Peyer's patch (tissue), 4 donors: ENCODE results near the gene LINGO1. TPM values are rescaled to one million over a fixed set of nuclear protein-coding genes. Genes with fewer than 3 reads are reported as not detected.

ENCODE experiments used
- DNase-seq, 3 donors: peaks; one replicate each; pipeline ENCODE4 v3.0.0-alpha.2; 2017 to 2019
- H3K27ac ChIP-seq, 4 donors: fragments of 200-600 bp; sonication (generic); one replicate each; pipeline ENCODE4 v1.5.1; 2016 to 2019
- H3K27me3 ChIP-seq, 2 donors: fragments of 200-600 bp; sonication (generic); one replicate each; pipeline ENCODE4 v1.5.1; 2019
- H3K36me3 ChIP-seq, 3 donors: fragments of 200-600 bp; sonication (generic); one replicate each; pipeline ENCODE4 v1.5.1; 2016 to 2019
- H3K4me1 ChIP-seq, 4 donors: fragments of 200-600 bp; sonication (generic); one replicate each; pipeline ENCODE4 v1.5.1; 2016 to 2019
- H3K4me3 ChIP-seq, 4 donors: fragments of 200-600 bp; sonication (generic); 1 replicate in 3 of 4; 2 replicates in 1 of 4; pipeline ENCODE4 v1.5.1; 2016 to 2019; ENCODE audit warnings: mild to moderate bottlenecking in 1 of 4
- H3K9me3 ChIP-seq, 4 donors: fragments of 200-600 bp; sonication (generic); one replicate each; pipeline ENCODE4 v1.5.1; 2016 to 2019; ENCODE audit warnings: mild to moderate bottlenecking in 1 of 4
- CTCF ChIP-seq, 6 experiments: fragments of 450-650 bp in 4 of 6; fragments of 200-600 bp in 2 of 6; sonication (generic) in 1 of 6; IDR thresholded peaks; one replicate each; pipeline ENCODE4 v1.5.1; 2017 to 2019; ENCODE audit warnings: antibody characterized with exemption in 6 of 6, mild to moderate bottlenecking in 3 of 6, moderate library complexity in 1 of 6
- POLR2A ChIP-seq, 2 donors: fragments of 450-650 bp; IDR thresholded peaks; one replicate each; pipeline ENCODE4 v1.5.1; 2017; ENCODE audit warnings: antibody characterized with exemption in 2 of 2, mild to moderate bottlenecking in 2 of 2, moderate library complexity in 2 of 2
- total RNA-seq, 4 donors: library from RNA; depleted of rRNA; stranded (reverse); fragments of >200 nt; gene quantifications; one replicate each; pipeline ENCODE4 v1.1.0, GENCODE V29; 2016

LINGO1 gene
- total RNA-seq, 4 donors from 2014 or later = 3.0 TPM; not detected in 3

DNA sequence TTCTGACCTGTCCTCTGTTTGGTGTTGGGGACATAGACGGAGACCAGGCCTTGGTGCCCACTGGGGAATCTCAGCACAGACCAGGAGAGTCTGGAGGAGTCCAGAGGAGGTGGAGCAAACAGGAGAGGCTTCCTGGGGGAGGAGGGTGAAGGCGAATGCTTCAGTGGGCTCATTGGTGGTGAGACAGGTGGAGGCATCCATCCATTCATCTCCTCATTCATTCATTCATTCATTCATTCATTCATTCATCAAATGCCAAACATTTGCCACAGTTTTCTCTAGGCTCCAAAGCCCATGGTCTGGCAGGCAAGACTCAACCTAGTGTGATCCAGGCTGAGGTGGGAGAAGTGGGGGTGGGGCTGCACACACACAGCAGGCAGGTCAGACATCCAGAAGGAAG, 7.9 kb upstream of the LINGO1 start:
- Histone ChIP-seq H3K9me3 (no peaks in the 10 kb centered on the region), H3K4me3 (no peak overlapping the region), H3K27me3 (peaks cover 0 to 3% of the 10 kb centered on the region in 2 donors), H3K27ac (no peak overlapping the region), H3K36me3 (no peaks in the 10 kb centered on the region), H3K4me1 (no peaks in the 10 kb centered on the region)
- no peak for TF ChIP-seq POLR2A (IDR thresholded peaks at IDR 0.05)
- no peak for TF ChIP-seq CTCF (IDR thresholded peaks at IDR 0.05)
- DNase-seq = no peak

- Histone ChIP-seq H3K27me3 (peaks cover 0 to 3% of the 10 kb centered on the region in 2 donors), H3K36me3 (no peaks in the 10 kb centered on the region), H3K4me1 (peaks cover 0 to 4% (median 2%) of the 10 kb centered on the region in 4 donors), H3K4me3 (no peak overlapping the region), H3K27ac (no peak overlapping the region), H3K9me3 (no peaks in the 10 kb centered on the region)
- no peak for DNase-seq
- TF ChIP-seq POLR2A (IDR thresholded peaks at IDR 0.05) = no peak
- no peak for TF ChIP-seq CTCF (IDR thresholded peaks at IDR 0.05)
These were observed 6.7 kb upstream of the LINGO1 start for GRCh38 chr15:77639431-77639830.

GRCh38 chr15:77637851-77638692, 5.4 kb upstream of the LINGO1 start:
- no peaks in the 10 kb centered on the region for H3K9me3 ChIP-seq
- no peaks in the 10 kb centered on the region for H3K36me3 ChIP-seq
- H3K27ac ChIP-seq = no peak overlapping the region
- H3K27me3 ChIP-seq = peaks cover 0 to 6% of the 10 kb centered on the region in 2 donors
- H3K4me3 ChIP-seq = no peak overlapping the region
- no peak for TF ChIP-seq POLR2A (IDR thresholded peaks at IDR 0.05)
- no peak for TF ChIP-seq CTCF (IDR thresholded peaks at IDR 0.05)
- peaks cover 0 to 17% (median 10%) of the 10 kb centered on the region in 4 donors for H3K4me1 ChIP-seq
- DNase-seq = no peak

DNA sequence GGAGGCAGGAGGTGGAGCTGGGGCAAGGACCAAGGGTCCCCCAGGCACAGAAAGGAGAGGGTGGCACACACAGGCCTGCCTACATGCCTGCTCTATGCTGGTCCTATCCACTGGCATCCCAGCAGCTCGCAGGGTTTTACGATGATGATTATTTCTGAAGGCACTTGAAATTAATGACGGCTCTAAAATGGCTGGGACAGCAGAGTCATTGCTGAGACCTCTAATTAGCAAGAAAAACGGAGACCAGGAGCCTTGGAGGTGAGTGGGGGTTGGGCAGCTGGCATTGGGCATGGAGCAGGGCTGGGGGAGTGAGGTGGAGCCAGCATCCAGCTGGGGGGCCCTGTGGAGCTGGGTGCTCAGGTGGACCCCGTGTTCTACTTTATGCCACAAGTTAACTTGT, 3.5 kb upstream of the LINGO1 start:
- Histone ChIP-seq H3K27me3 (peaks cover 0 to 17% of the 10 kb centered on the region in 2 donors), H3K4me3 (no peak overlapping the region), H3K27ac (no peak overlapping the region), H3K9me3 (no peaks in the 10 kb centered on the region), H3K36me3 (no peaks in the 10 kb centered on the region), H3K4me1 (peaks cover 0 to 21% (median 13%) of the 10 kb centered on the region in 4 donors)
- no peak for DNase-seq
- no peak for TF ChIP-seq CTCF (IDR thresholded peaks at IDR 0.05)
- no peak for TF ChIP-seq POLR2A (IDR thresholded peaks at IDR 0.05)

DNA sequence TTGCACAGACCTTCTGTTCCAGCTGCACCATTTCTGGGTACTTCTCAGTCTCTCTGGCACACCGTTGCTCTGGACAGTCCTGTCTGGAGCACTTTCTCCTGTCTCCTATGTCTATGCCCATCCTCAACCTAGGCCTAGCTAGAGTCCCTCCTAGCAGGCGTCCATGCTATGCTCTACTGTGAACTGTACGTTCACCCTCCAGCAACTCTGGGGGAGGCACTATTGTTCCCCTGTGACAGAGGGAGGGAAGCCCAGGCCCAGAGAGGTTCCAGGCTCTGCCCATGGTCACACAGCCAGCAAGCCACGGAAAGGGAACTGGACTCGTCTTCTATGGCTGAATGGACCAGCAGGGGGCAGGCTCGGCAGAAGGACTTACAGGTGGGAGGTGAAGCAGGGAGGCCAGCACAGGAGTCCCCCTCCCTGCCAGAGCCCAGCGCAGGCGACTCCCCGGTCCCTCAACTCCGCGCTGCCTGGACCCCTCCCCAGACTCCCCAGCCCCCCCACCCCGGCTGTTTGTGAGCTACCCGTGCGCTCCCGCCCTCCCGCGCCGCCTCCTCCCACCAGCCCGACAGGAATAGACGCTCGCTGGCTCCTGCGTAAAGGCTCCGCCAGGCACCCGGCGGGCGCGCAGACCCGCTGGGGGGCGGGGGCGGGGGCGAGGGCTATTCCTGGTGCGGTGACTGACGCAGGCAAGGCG, 1.7 kb upstream of the LINGO1 start:
- peaks cover 0 to 21% of the 10 kb centered on the region in 2 donors for H3K27me3 ChIP-seq
- H3K4me3 ChIP-seq = peak overlapping the region in 1 of 4 donors; percentile 22
- H3K4me1 ChIP-seq = peaks cover 0 to 21% (median 13%) of the 10 kb centered on the region in 4 donors
- no peaks in the 10 kb centered on the region for H3K36me3 ChIP-seq
- H3K9me3 ChIP-seq = no peaks in the 10 kb centered on the region
- peak; percentile 59 to 86 (median 85) for DNase-seq
- TF ChIP-seq POLR2A (IDR thresholded peaks at IDR 0.05) (no peak), CTCF (IDR thresholded peaks at IDR 0.05) (peak in 4 of 6 experiments; percentile 26 to 52 (median 44))
- no peak overlapping the region for H3K27ac ChIP-seq
